HEK293 (cell line): Measurements from ENCODE around the gene MIEF2.

ENCODE experiments used
- ATF2 ChIP-seq: fragments of 450-650 bp; formaldehyde crosslinking; IDR thresholded peaks from 2 replicates; pipeline ENCODE4 v1.5.1; 2016; ENCODE audit warnings: missing biosample characterization, missing genetic modification characterization, low read depth
- BCL6B ChIP-seq: fragments of 450-650 bp; formaldehyde crosslinking; IDR thresholded peaks from 2 replicates; pipeline ENCODE4 v1.5.1; 2017; ENCODE audit warnings: missing biosample characterization, missing genetic modification characterization
- HOXC10 ChIP-seq: sonication (generic); formaldehyde crosslinking; IDR thresholded peaks from 2 replicates; pipeline ENCODE4 v1.8.1; 2023; ENCODE audit warnings: mild to moderate bottlenecking, missing genetic modification reagents
- KLF1 ChIP-seq: fragments of 450-650 bp; formaldehyde crosslinking; IDR thresholded peaks from 2 replicates; pipeline ENCODE4 v1.5.1; 2016; ENCODE audit warnings: missing biosample characterization, missing genetic modification characterization
- PRDM6 ChIP-seq: fragments of 450-650 bp; formaldehyde crosslinking; IDR thresholded peaks from 2 replicates; pipeline ENCODE4 v1.5.1; 2017; ENCODE audit warnings: missing biosample characterization, missing genetic modification characterization
- REPIN1 ChIP-seq: fragments of 450-650 bp; formaldehyde crosslinking; IDR thresholded peaks from 2 replicates; pipeline ENCODE4 v1.5.1; 2017; ENCODE audit warnings: missing biosample characterization, missing genetic modification characterization, low read depth
- SP3 ChIP-seq: fragments of 450-650 bp; formaldehyde crosslinking; IDR thresholded peaks from 2 replicates; pipeline ENCODE4 v1.5.1; 2016; ENCODE audit warnings: missing biosample characterization, missing genetic modification characterization
- ZBTB26 ChIP-seq: fragments of 450-650 bp; formaldehyde crosslinking; optimal IDR thresholded peaks from 2 replicates; pipeline ENCODE3; 2016; ENCODE audit warnings: missing biosample characterization, mild to moderate bottlenecking, missing genetic modification characterization
- ZNF16 ChIP-seq: fragments of 450-650 bp; formaldehyde crosslinking; IDR thresholded peaks from 2 replicates; pipeline ENCODE4 v1.5.1; 2016; ENCODE audit warnings: low read depth, missing biosample characterization, missing genetic modification characterization
- ZNF19 ChIP-seq: fragments of 450-650 bp; formaldehyde crosslinking; IDR thresholded peaks from 2 replicates; pipeline ENCODE4; 2016; ENCODE audit warnings: missing biosample characterization, missing genetic modification characterization, low read depth
- ZNF2 ChIP-seq: fragments of 450-650 bp; formaldehyde crosslinking; IDR thresholded peaks from 2 replicates; pipeline ENCODE4 v1.5.1; 2016; ENCODE audit warnings: missing biosample characterization, missing genetic modification characterization
- ZNF211 ChIP-seq: fragments of 450-650 bp; formaldehyde crosslinking; IDR thresholded peaks from 2 replicates; pipeline ENCODE4 v1.5.1; 2016; ENCODE audit warnings: low read depth, missing biosample characterization, missing genetic modification characterization
- ZNF26 ChIP-seq: fragments of 450-650 bp; formaldehyde crosslinking; IDR thresholded peaks from 2 replicates; pipeline ENCODE4 v1.5.1; 2016; ENCODE audit warnings: missing biosample characterization, missing genetic modification characterization
- ZNF302 ChIP-seq: fragments of 450-650 bp; formaldehyde crosslinking; IDR thresholded peaks from 2 replicates; pipeline ENCODE4 v1.5.1; 2016; ENCODE audit warnings: missing biosample characterization, missing genetic modification characterization, low read depth
- ZNF510 ChIP-seq: fragments of 450-650 bp; formaldehyde crosslinking; IDR thresholded peaks from 2 replicates; pipeline ENCODE4 v1.5.1; 2018; ENCODE audit warnings: mild to moderate bottlenecking, missing genetic modification characterization, missing biosample characterization; ENCODE audit not compliant: insufficient replicate concordance
- ZNF600 ChIP-seq: fragments of 450-650 bp; formaldehyde crosslinking; IDR thresholded peaks from 2 replicates; pipeline ENCODE4 v1.5.1; 2016; ENCODE audit warnings: missing biosample characterization, missing genetic modification characterization
- ZNF621 ChIP-seq: fragments of 450-650 bp; formaldehyde crosslinking; IDR thresholded peaks from 2 replicates; pipeline ENCODE4 v1.5.1; 2017; ENCODE audit warnings: missing biosample characterization, missing genetic modification characterization
- ZNF664 ChIP-seq: fragments of 450-650 bp; formaldehyde crosslinking; IDR thresholded peaks from 2 replicates; pipeline ENCODE4 v1.5.1; 2016; ENCODE audit warnings: missing biosample characterization, missing genetic modification characterization
- ZNF704 ChIP-seq: fragments of 450-650 bp; formaldehyde crosslinking; IDR thresholded peaks from 2 replicates; pipeline ENCODE4 v1.5.1; 2016; ENCODE audit warnings: missing biosample characterization, missing genetic modification characterization
- ZSCAN16 ChIP-seq: fragments of 450-650 bp; formaldehyde crosslinking; IDR thresholded peaks from 2 replicates; pipeline ENCODE4 v1.5.1; 2016; ENCODE audit warnings: missing biosample characterization, missing genetic modification characterization
- ZSCAN5A ChIP-seq: fragments of 450-650 bp; formaldehyde crosslinking; IDR thresholded peaks from 2 replicates; pipeline ENCODE4 v1.5.1; 2016; ENCODE audit warnings: missing biosample characterization, missing genetic modification characterization

The MIEF2 gene

GRCh38 chr17:18225642-18226283 lies 34.7 kb upstream of the MIEF2 start (continued):
- no peak for TF ChIP-seq ZNF664 (tag by site-specific recombination)
- TF ChIP-seq ZSCAN5A (tag by site-specific recombination), result no peak
- TF ChIP-seq ZNF510 (tag by site-specific recombination), result no peak
- TF ChIP-seq ZNF621 (tag by site-specific recombination), result no peak
- TF ChIP-seq ZSCAN16 (tag by site-specific recombination), result no peak
- no peak for TF ChIP-seq ZNF211 (tag by site-specific recombination)
- no peak for TF ChIP-seq ZNF302 (tag by site-specific recombination)
- TF ChIP-seq ZNF26 (tag by site-specific recombination), result no peak
- no peak for TF ChIP-seq SP3
- TF ChIP-seq BCL6B (tag by site-specific recombination), result no peak
- no peak for TF ChIP-seq PRDM6 (tag by site-specific recombination)
- TF ChIP-seq HOXC10 (CRISPR knock-in tag), result no peak
- no peak for TF ChIP-seq ZNF19 (tag by site-specific recombination)
- no peak for TF ChIP-seq ZBTB26 (tag by site-specific recombination)
- TF ChIP-seq ZNF2 (tag by site-specific recombination), result peak; percentile 42; the same call in 1 of the 2 replicates
- no peak for TF ChIP-seq ZNF16 (tag by site-specific recombination)
- TF ChIP-seq ZNF704, result no peak
- no peak for TF ChIP-seq REPIN1 (tag by site-specific recombination)
- 0 out of 2 replicates have a peak, but pooled peaks have one; percentile 8 for TF ChIP-seq KLF1 (tag by site-specific recombination)
- 0 out of 2 replicates have a peak, but pooled peaks have one; percentile 10 for TF ChIP-seq ZNF600 (tag by site-specific recombination)
- TF ChIP-seq ATF2, result no peak
